Panc1 (cell line): ENCODE data around the gene TPP1. TPM values are rescaled to one million over a fixed set of nuclear protein-coding genes. Genes with fewer than 3 reads are reported as not detected.

ENCODE experiments used
- ATAC-seq: fragments of 200-7000 bp; cut with Tn5 transposase; 2 replicates; pipeline ENCODE4 v1.9.1; 2020; ENCODE audit warnings: mild to moderate bottlenecking, moderate library complexity
- BruUV-seq: library from RNA; stranded (reverse); fragments of 400-500 nt; replicated peaks from 2 replicates; lab custom pipeline; 2021; lab: Mats Ljungman, UMichigan
- CTCF ChIA-PET: fragments of 300-600 bp; sonication (Branson Sonifier 250); formaldehyde crosslinking; loops from one replicate; lab custom pipeline; 2022; ENCODE audit warnings: antibody characterized with exemption; lab: Charles Lee
- POLR2A ChIA-PET: fragments of 300-600 bp; sonication (Branson Sonifier 250); formaldehyde crosslinking; loops from one replicate; lab custom pipeline; 2022; ENCODE audit warnings: antibody characterized with exemption; lab: Charles Lee
- DNase-seq: peaks from one replicate; pipeline ENCODE4 v3.0.0-alpha.2; 2010; ENCODE audit warnings: low read depth, low spot score
- H3K27ac ChIP-seq: 2 replicates; pipeline ENCODE4 v1.5.1; 2011; ENCODE audit warnings: mild to moderate bottlenecking, low read length, inconsistent platforms
- H3K27me3 ChIP-seq: fragments of 200-500 bp; sonication (Bioruptor generic); 2 replicates; pipeline ENCODE4 v1.6.0; 2014; ENCODE audit warnings: low read length, inconsistent platforms; ENCODE audit not compliant: control insufficient read depth, insufficient read depth
- H3K36me3 ChIP-seq: fragments of 200-500 bp; sonication (Bioruptor generic); 2 replicates; pipeline ENCODE4 v1.5.1; 2014; ENCODE audit warnings: inconsistent platforms, mild to moderate bottlenecking, low read length, moderate library complexity; ENCODE audit not compliant: control insufficient read depth, insufficient read depth
- H3K4me1 ChIP-seq: 2 replicates; pipeline ENCODE4 v1.5.1; 2011; ENCODE audit warnings: inconsistent platforms, mild to moderate bottlenecking, low read length, moderate library complexity; ENCODE audit not compliant: control insufficient read depth, insufficient read depth
- H3K4me3 ChIP-seq, 2 experiments: 2 replicates each; pipeline ENCODE4 v1.5.1; 2011 to 2012; ENCODE audit warnings: low read depth in 2 of 2, low read length in 2 of 2, mild to moderate bottlenecking in 2 of 2, inconsistent platforms in 1 of 2, moderate library complexity in 1 of 2
- H3K9me3 ChIP-seq: fragments of 200-500 bp; sonication (Bioruptor generic); 2 replicates; pipeline ENCODE4 v1.5.1; 2014; ENCODE audit warnings: low read depth, mild to moderate bottlenecking, inconsistent platforms, low read length, moderate library complexity; ENCODE audit not compliant: control insufficient read depth, insufficient read depth
- POLR2AphosphoS5 ChIP-seq: IDR thresholded peaks from 2 replicates; pipeline ENCODE4 v1.6.1; 2012; ENCODE audit warnings: mild to moderate bottlenecking, low read depth, low read length, moderate library complexity
- SIN3A ChIP-seq: IDR thresholded peaks from 2 replicates; pipeline ENCODE4 v1.6.1; 2012; ENCODE audit warnings: low read depth, mild to moderate bottlenecking, low read length, moderate library complexity, borderline replicate concordance; ENCODE audit not compliant: insufficient read depth
- TCF7L2 ChIP-seq: IDR thresholded peaks from 2 replicates; pipeline ENCODE4 v1.6.1; 2011; ENCODE audit warnings: mild to moderate bottlenecking, low read depth, low read length, inconsistent platforms
- in situ Hi-C: cut with HindIII; loops from 2 replicates; pipeline ENCODE4 v1.10.0; 2016; ENCODE audit warnings: low sequenced_read_pairs, low pct_unique_long_range_greater_than_20kb
- intact Hi-C: fragments of 100-400 bp; cut with micrococcal nuclease; formaldehyde crosslinking; loops from one replicate; pipeline ENCODE4 v1.10.0; 2022; ENCODE audit not compliant: unreplicated experiment
- total RNA-seq: library from RNA; stranded (reverse); gene quantifications from one replicate; pipeline ENCODE4 v1.2.1, GENCODE V29; 2021; ENCODE audit not compliant: unreplicated experiment
- TF ChIP-seq, protein P1 (sequence below), 2 experiments: IDR thresholded peaks; 2 replicates each; pipeline ENCODE4 v1.6.1; 2011 to 2012; ENCODE audit warnings: low read depth in 2 of 2, control low read depth in 1 of 2, low read length in 1 of 2, mild to moderate bottlenecking in 1 of 2, moderate library complexity in 1 of 2; ENCODE audit not compliant: insufficient read depth in 1 of 2
- TF ChIP-seq, protein P2 (sequence below): fragments of 450-650 bp; IDR thresholded peaks from 2 replicates; pipeline ENCODE4 v1.5.1; 2017; ENCODE audit warnings: mild to moderate bottlenecking

The TPP1 gene
- total RNA-seq, 1 experiment from 2014 or later: 200 TPM

DNA sequence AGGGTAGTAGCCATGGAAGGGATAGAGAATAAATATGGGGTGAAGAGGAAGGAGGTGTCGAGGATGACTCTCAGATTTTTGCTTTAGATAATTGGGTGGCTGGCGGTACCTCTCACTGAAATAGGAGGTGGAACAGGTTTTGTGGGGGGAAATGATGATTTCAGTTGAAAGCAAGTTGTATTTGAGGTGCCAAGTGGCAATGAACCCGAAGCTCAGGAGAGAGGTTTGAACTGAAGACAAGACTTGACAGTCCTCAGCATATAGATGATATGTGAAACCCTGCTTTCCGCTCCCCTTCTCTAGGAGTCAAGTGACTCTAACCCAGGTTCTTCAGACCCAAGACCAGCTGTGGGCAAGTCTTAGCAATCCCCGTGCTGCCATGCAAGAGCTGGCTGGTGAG, 49.5 kb downstream of the TPP1 start:
- in situ Hi-C loops: no loop called here
- Histone ChIP-seq H3K4me1 (no peaks in the 10 kb centered on the region), H3K27ac (no peak overlapping the region), H3K36me3 (no peaks in the 10 kb centered on the region), H3K4me3 (no peak overlapping the region), H3K9me3 (no peaks in the 10 kb centered on the region), H3K27me3 (no peaks in the 10 kb centered on the region)
- TF ChIP-seq, protein P1, sequence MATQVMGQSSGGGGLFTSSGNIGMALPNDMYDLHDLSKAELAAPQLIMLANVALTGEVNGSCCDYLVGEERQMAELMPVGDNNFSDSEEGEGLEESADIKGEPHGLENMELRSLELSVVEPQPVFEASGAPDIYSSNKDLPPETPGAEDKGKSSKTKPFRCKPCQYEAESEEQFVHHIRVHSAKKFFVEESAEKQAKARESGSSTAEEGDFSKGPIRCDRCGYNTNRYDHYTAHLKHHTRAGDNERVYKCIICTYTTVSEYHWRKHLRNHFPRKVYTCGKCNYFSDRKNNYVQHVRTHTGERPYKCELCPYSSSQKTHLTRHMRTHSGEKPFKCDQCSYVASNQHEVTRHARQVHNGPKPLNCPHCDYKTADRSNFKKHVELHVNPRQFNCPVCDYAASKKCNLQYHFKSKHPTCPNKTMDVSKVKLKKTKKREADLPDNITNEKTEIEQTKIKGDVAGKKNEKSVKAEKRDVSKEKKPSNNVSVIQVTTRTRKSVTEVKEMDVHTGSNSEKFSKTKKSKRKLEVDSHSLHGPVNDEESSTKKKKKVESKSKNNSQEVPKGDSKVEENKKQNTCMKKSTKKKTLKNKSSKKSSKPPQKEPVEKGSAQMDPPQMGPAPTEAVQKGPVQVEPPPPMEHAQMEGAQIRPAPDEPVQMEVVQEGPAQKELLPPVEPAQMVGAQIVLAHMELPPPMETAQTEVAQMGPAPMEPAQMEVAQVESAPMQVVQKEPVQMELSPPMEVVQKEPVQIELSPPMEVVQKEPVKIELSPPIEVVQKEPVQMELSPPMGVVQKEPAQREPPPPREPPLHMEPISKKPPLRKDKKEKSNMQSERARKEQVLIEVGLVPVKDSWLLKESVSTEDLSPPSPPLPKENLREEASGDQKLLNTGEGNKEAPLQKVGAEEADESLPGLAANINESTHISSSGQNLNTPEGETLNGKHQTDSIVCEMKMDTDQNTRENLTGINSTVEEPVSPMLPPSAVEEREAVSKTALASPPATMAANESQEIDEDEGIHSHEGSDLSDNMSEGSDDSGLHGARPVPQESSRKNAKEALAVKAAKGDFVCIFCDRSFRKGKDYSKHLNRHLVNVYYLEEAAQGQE (IDR thresholded peaks at IDR 0.05; ENCODE audit: insufficient read depth in 1 of 2, low read depth in 2 of 2, low read length in 1 of 2): no peak
- TF ChIP-seq TCF7L2: no peak
- TF ChIP-seq, protein P2, sequence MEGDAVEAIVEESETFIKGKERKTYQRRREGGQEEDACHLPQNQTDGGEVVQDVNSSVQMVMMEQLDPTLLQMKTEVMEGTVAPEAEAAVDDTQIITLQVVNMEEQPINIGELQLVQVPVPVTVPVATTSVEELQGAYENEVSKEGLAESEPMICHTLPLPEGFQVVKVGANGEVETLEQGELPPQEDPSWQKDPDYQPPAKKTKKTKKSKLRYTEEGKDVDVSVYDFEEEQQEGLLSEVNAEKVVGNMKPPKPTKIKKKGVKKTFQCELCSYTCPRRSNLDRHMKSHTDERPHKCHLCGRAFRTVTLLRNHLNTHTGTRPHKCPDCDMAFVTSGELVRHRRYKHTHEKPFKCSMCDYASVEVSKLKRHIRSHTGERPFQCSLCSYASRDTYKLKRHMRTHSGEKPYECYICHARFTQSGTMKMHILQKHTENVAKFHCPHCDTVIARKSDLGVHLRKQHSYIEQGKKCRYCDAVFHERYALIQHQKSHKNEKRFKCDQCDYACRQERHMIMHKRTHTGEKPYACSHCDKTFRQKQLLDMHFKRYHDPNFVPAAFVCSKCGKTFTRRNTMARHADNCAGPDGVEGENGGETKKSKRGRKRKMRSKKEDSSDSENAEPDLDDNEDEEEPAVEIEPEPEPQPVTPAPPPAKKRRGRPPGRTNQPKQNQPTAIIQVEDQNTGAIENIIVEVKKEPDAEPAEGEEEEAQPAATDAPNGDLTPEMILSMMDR: no peak
- TF ChIP-seq SIN3A: no peak
- TF ChIP-seq POLR2AphosphoS5: no peak
- POLR2A ChIA-PET: no interaction called here
- BruUV-seq: no TSS peak
- intact Hi-C loops: loop anchor here (10.0 kb wide), 1 partner anchor 725 kb away; no protein-coding TSS in a partner anchor
- CTCF ChIA-PET: no interaction called here
- DNase-seq (no peak), ATAC-seq (no peak)

DNA sequence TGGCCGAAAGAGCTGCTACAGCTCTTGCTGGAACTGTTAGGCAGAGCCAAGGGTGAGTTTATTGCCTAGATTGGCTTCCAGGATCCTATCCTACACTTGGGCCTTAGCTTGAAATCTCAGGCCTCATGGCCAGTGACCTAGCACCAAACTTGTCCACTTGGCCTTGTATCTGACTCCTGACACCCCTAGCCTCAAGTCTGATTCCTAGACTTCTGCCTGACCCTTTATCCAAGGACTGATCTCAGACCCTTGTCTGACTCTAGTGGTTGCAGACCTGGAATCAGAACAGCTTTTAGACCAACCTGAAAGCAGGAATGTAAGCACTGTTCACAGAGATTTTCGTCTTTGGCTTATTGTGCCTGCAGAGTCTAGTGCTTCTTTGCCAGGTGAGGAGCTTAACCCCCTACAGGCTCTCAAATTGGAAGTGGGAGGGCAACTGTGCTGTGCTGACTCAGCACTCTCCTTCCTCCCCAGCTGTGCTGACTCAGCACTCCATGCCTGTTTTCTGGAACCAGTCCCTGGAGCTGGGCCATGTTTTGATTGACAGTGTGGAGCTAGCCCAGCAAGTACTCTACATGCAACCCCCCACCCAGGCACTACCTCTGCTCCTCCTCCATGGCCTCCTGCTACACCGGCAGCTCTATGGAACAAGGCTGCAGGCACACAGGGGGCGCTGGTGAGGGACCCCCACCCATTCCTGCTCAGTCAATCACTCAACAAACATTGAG, 50.9 kb downstream of the TPP1 start:
- BruUV-seq: no TSS peak
- no peak overlapping the region for H3K27ac ChIP-seq
- in situ Hi-C loops: no loop called here

More for the DNA sequence above, 50.9 kb downstream of the TPP1 start:
- ATAC-seq (0 out of 2 replicates have a peak, but pooled peaks have one; percentile 25), DNase-seq (no peak)
- CTCF ChIA-PET: interaction anchor here (0.7 kb wide), 1 partner anchor 1636 kb away, joined by 6 read pairs; no protein-coding TSS in a partner anchor
- Histone ChIP-seq H3K27me3 (no peaks in the 10 kb centered on the region), H3K36me3 (no peaks in the 10 kb centered on the region), H3K4me1 (no peaks in the 10 kb centered on the region), H3K9me3 (no peaks in the 10 kb centered on the region), H3K4me3 (no peak overlapping the region)
- POLR2A ChIA-PET: no interaction called here
- TF ChIP-seq SIN3A: no peak
- TF ChIP-seq, protein P1 (IDR thresholded peaks at IDR 0.05; ENCODE audit: insufficient read depth in 1 of 2, low read depth in 2 of 2, low read length in 1 of 2): no peak
- TF ChIP-seq POLR2AphosphoS5: no peak
- TF ChIP-seq TCF7L2: no peak
- TF ChIP-seq, protein P2: no peak
- intact Hi-C loops: loop anchor here (10.0 kb wide), 1 partner anchor 726 kb away; no protein-coding TSS in a partner anchor
